ENCODE data around the gene PCYOX1L.

The PCYOX1L gene

DNA sequence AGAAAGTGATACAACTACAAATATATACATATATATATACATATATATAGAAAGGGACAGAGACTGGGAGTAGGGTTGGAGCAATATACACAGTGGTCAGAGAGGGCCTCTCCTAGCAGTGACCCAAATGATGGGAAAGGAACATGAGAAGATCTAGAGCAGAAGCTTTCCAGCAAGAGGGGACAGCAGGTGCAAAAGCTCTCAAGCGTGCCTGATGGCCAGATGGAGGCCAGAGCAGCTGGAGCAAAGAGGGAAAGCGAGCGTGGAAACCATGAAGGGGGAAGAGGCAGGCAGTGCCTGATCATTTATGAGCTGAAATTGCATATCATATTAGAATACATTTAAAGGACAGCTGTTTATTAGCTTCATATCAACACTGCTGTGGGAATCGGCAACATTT, 20.1 kb upstream of the PCYOX1L start:
- DNase-seq (ENCODE audit: low read depth), result no peak

DNA sequence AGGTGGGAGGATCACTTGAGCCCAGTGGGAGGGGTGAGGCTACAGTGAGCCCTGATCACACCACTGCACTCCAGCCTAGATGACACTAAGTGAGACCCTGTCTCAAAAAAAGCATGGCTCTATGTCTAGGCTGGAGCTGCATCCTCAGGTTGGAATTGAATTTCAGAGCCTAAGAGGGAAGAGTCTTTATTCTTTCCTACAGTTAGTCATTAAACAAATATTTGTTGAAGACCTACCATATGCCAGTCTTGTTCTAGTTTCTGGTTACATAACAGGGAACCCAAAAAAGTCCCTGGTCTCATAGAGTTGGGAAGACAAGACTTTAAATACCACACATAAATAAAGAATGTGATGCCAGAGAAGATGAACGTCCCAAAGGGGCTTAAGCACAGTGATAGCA, 19.5 kb upstream of the PCYOX1L start:
- no peak for DNase-seq (ENCODE audit: low read depth)

DNA sequence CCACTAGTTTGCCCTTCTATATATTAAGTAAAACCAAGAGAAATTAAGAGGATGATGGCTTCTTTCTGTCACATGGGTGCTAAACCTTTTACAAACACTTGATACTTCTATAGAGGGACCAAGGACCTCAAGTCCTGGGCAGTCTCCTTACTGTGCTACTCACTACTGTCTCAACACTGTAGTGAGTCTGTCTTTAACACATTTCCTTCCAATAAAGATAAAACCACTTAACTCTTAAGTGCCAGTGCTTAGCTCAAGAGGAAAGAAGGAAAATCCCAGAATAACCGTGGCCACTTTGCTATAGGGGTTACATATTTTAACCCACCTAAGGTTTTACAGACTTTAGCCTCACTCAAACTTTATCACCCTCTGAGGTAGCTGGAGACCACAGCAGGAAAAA, 16.9 kb upstream of the PCYOX1L start:
- DNase-seq (ENCODE audit: low read depth), result no peak

DNA sequence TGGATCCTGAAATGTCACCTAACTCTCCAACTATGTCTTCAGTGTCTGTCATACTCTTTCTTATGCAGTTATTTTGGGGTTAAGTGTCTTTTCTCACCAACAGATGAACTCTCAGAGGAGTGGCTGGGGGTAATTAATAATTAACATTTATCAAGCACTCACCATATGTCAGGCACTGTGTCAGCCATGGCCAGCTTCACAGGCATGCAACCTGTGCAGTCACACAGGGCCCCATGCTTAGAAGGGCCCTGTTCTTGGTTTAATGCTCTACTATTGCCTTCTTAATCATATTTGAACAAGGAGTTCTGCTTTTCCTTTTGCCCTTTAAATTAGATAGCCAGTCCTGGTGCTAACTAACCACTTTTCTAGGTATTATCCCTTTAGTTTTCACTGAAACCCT, 16.0 kb upstream of the PCYOX1L start:
- DNase-seq (ENCODE audit: low read depth), result no peak

DNA sequence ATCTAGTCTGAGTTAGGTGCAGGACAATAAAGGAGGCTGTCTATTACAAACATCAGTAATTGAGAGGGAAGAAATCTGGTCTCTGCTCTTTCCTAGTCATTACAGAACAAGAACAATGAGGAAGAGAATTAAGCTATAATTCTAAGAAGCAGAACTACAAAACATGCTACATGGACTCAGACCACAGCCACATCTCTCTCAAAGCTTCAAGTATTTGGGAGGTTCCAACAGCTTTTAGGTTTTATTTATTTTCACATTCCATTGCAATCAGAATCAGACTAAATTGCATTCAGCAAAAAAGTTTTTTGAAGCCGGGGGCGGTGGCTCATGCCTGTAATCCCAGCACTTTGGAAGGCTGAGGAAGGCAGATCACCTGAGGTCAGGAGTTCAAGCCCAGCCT, 13.7 kb upstream of the PCYOX1L start:
- DNase-seq (ENCODE audit: low read depth), result no peak

DNA sequence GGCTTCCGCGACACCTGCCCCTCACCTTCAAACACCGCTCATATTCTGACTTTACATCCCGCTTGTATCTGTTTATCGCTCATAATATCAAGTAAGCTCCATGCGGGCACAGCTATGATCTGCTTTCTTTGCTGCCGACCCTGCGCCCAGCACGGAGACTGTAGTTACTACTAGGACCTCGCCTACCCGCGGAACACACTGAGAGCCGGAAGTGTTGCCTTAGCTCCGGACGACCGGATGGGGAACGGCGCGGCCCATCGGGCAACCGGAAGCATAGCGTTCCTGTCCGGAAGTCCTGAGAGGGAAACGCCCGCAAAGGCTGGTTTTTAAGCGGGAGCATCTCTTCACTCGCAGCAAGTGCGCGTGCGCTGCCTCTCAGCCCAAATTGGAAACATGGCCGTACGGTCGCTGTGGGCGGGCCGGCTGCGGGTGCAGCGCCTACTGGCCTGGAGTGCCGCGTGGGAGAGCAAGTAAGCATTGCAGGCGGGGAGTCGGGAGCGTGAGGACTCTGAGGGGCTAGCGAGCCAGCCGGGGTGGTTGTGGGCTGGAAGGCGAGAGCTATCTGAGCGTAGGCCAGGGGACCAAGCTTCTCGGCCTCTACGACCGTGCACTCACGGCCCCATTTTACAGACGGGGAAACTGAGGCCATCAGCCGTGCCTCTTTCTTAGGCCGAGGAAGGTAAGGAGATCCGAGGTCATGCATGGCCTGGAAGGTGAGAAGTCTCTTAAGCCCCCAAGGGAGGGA, 12.5 kb upstream of the PCYOX1L start, which contains the start of gene GRPEL2:
Gene GRPEL2, plus strand, starts transcription at position 353 of the 745 bp plus-strand sequence. Its CDS starts 41 bp downstream, at position 394.
- DNase-seq (ENCODE audit: low read depth), result peak; percentile 84

DNA sequence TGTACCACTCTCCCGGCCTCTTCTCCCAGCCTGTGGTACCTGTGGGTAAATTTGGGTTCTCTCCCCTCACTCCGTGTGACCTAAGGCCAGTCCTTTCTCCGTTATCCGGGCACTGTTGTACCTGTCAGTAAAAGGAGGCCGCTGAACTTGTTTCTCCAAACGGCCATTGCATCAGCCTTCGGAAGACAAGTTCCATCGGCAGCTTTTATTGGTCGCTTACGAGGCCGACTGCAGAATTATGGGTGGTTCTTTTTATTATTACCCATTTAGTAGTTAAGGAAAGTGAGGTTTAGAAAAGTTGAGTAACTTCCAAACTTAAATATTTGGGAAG, 12.0 kb upstream of the PCYOX1L start:
- DNase-seq (ENCODE audit: low read depth), result no peak

DNA sequence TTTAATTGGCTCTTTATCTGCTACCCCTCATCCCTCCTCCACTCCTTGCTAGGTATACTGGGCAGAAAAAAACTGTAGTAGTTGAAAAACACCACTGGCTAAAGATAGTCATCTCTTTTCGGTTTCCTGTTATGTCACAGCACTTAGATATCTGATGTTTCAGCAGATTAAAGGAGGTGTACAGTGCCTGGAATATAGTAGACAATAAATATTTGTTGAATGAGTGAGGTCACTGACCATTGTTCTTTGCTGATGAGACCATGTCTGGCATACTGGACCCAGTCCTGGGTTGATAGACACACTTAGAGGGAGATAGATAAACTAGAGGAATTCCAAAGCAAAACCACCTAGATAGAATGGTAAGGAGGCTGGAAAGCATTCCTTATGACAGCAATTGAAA, 9.3 kb upstream of the PCYOX1L start:
- no peak for DNase-seq (ENCODE audit: low read depth)

DNA sequence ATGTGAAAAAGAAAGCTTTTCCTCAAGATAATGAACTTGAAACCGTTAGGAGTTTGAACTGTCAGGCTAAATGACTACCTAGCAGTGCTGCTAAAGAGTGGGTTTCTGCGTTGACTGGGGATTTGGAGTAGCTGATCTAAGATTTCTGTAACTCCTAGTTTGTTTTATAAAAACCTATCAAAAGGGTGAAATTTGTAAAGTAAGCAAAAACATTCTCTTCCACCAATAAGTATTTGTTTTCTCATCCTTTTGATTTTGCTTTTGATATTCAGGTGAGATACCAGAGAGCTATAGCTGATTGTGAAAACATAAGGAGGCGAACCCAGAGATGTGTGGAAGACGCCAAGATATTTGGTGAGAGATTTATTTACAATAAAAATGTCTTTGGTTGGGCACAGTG, 8.5 kb upstream of the PCYOX1L start:
- DNase-seq (ENCODE audit: low read depth), result no peak

DNA sequence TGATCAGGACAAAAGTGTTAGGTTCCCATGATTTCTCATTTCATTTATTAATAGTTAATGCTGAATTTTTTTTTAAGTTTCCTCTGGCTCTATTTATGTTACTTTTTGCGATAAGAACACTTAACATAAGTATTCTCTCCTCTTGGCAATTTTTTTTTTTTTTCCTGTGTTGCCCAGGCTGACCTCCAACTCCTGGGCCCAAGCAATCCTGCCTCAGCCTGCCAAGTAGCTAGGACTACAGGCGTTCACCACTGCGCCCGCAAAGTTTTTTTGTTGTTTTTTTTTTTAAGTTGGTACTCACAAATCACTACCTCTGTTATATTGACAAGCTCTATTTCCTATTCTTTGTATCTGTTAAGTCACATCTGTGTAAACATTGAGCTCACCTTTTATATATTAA, 5.7 kb upstream of the PCYOX1L start:
- DNase-seq (ENCODE audit: low read depth), result no peak

DNA sequence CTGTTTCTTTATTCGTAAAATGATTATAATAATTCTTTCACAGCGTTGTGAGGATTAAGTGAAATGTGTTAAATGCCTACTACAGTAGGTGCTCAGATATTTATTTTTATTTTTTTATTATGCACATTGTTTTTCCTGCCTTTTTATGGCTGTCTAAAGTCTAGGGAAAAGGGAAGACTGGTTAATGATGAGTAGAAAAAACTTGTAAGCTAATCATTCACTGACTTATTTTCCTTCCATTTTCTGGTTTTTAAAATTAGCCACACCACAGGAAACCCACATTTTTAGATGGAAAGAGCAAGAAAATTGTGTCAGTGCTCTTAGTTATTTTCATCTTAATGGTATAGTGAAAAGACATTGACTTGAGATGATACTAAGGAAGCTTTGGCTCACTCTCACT, 3.9 kb upstream of the PCYOX1L start:
- no peak for DNase-seq (ENCODE audit: low read depth)

DNA sequence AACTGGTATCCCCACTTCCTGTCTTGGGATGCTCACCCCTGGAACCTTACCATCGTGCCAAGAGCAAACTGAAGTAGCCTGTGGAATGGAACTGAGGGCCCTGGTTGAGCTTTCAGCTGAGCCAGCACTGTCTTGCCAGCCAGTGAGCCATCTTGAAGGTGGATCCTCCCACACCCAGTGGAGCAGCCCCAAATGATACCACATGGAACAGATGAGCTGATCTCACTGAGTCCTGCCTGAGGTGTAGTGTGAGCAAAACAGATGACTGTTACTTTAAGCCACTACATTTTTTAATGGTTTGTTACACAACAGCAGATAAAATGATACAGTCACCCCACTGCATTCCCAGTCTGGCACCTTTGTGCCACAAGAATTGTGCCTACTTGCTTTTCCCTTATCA, 2.2 kb upstream of the PCYOX1L start:
- no peak for DNase-seq (ENCODE audit: low read depth)

DNA sequence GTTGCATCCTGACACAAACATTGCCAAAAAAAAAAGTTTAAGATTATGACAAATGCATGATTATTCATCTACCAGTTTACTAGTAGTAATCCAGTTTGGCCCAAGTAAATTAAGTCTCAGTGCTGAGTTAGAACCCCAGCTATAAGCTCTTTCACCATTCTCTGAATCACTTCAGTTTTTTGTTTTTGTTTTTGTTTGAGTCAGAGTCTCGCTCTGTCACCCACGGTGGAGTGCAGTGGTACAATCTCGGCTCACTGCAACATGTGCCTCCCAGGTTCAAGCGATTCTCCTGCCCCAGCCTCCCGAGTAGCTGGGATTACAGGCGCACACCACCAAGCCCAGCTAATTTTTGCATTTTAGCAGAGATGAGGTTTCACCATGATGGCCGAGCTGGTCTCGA, 1.5 kb upstream of the PCYOX1L start:
- DNase-seq (ENCODE audit: low read depth), result no peak

DNA sequence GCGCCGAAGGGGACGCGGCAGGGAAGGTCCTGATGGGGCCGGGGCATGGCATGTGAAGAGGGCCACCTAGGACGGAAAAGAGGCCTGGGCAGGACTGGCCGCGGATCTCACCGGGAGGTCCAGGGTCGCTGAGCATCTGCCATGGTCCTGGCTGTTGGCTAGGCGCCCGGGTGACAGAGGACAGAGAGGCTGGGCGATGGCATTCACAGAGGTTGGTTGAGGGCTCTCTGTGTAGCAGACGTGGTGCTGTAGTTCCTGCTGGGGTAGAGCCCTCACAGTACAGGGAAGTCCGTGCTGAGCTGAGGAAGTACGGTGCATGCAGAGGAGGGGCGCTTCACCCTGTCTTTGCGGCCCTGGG, 427 bp downstream of the PCYOX1L start:
- DNase-seq (ENCODE audit: low read depth), result no peak

DNA sequence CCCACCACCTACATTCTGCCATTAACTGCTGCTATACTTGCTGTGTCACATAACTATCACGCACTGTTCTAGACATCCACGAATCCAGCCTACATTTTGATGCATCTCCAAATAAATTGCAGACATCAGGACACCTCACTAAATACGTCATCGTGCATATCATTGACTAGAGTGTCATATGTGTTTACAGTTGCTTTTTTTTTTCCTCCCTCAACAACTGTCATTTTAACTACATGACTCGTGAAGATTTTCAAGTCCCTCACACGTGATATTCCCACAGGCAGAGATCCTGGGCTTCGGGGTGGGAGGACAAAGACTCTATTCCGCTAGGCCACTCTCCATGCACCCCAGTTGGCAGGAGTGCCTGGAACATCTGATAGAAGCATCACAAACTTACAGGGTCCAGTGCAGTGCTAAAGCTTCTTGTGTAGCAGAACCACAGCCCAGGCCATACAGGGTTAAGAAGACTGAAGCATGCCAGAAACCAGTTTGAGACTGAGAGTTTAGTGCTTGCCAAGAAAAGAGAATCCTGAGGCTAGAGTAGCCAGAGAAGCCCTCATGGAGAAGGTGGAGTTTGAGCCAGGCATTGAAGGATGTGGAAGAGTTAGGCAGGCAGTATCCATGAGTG, 1.1 kb downstream of the PCYOX1L start:
- no peak for DNase-seq (ENCODE audit: low read depth)

DNA sequence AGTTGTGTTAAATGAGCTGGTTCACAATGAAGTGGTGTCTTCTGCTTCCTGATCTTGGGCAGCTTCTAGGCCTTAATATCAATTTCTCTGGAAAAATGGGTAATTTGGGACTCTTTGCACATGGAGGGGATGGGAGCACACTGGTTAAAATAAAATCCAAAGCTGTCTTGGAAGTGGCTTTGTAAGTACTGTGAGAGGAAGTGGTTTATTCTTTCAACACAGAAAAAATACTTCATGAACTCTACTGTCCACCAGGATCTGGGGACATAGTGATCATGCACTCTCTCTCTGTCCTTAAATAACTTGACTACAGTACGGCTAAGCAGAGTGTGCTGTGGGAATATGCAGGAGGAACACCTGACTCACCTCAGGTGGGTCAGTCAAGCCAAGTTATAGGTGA, 2.4 kb downstream of the PCYOX1L start:
- no peak for DNase-seq (ENCODE audit: low read depth)

DNA sequence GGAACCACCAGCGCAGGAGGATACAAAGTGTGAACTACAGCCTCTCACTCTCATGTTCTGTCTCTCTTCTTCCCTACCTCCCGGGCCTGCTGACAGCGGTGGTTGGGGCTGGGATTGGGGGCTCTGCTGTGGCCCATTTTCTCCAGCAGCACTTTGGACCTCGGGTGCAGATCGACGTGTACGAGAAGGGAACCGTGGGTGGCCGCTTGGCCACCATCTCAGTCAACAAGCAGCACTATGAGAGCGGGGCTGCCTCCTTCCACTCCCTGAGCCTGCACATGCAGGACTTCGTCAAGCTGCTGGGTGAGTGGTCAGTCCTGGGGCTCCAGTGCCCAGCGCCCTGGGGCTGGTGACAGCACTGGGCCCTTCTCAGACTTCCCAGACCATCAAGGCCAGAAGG, 4.7 kb downstream of the PCYOX1L start:
- no peak for DNase-seq (ENCODE audit: low read depth)

DNA sequence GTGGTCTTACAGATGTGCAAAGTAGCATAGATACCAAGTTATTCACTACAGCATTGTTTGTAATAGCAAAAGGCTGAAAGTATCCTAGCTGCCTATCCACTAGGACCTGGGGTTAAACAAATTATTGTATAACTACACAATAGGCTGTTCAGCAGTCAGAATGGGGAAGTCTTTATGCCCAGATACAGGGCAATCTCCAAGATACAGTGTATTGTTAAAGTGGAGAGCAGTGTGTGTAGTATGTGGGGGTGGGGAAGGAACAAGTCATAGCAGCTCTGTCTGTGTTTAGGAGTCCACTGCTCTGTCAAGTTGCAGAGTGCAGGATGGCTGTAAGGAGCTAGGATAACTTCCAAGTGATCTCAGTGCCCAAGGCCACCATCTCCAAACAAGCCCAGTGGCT, 5.5 kb downstream of the PCYOX1L start:
- no peak for DNase-seq (ENCODE audit: low read depth)

DNA sequence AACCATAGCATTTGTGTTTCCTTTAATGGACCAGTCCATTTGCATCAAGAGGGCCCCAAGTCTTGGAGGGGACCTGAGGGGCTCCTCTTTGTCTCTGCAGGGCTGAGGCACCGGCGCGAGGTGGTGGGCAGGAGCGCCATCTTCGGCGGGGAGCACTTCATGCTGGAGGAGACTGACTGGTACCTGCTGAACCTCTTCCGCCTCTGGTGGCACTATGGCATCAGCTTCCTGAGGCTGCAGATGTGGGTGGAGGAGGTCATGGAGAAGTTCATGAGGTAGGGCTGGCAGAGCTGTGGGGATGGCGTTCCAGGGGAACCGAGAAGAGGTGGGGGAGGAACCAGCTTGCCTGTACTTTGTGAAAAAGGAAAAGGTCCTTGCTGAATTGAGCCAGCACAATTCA, 6.1 kb downstream of the PCYOX1L start:
- DNase-seq (ENCODE audit: low read depth), result no peak

DNA sequence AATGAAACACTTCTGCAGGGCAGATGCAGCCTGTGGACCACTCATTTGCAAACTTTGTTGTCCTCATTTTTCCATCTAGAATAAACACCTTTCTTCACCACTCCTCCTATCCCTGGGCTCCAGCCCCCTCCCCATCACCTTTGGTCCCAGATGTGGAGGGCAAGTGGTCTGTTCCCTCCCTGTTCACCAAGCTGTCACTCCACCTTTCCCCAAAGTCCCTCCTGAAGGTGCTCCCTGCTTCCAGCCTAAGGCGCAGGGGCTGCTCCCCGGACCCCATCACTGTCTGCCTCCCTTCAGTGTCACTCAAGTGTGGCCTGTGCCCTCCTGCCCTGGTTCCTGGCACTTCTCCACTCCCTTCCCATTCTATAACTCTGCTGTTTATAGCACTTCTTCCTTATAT, 6.9 kb downstream of the PCYOX1L start:
- DNase-seq (ENCODE audit: low read depth), result no peak

DNA sequence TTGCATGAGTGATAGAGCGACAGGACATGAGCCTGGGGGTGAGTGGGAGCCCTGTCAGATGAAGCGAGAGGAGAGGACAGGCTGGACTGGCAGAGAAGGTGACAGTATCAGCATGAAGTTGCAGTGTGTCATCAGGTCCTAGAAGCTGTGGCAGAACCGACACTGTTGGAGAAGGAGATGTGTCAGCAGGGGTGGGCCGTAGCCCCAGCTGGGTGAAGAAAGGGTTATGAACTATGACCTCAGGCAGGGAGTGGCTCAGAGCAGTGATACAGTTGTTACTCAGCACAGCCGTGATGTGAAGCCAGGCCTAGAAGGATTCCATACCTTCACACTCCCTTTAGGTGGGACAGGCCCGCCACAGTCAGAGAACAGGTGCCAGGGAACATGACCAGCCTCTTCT, 7.6 kb downstream of the PCYOX1L start:
- DNase-seq (ENCODE audit: low read depth), result no peak

DNA sequence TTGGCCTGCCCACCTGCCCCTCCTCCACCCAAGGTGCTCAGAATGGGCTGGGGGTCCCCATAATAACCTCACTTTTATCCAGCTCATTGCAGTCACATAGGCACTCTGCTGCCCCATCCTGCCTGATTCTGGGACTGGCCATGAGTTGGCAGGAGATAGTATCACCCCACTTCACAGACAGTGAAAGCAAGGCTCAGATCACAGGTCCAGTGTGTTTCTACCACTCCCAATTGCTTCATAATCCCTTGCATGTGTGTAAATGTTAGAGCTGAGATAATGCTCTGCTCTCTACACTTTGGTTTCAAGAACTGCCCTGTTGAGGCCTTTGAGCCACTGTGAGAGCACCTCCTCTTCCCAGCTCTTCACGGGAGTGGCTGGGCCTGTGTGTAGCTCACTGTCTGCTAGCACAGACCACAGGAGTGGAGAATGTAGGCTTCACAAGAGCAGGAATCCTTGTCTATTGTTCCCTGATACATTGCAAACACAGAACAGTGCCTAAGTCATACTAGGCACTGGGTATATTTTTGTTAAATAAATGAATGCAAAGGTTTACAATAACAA, 8.4 kb downstream of the PCYOX1L start:
- DNase-seq (ENCODE audit: low read depth), result no peak

DNA sequence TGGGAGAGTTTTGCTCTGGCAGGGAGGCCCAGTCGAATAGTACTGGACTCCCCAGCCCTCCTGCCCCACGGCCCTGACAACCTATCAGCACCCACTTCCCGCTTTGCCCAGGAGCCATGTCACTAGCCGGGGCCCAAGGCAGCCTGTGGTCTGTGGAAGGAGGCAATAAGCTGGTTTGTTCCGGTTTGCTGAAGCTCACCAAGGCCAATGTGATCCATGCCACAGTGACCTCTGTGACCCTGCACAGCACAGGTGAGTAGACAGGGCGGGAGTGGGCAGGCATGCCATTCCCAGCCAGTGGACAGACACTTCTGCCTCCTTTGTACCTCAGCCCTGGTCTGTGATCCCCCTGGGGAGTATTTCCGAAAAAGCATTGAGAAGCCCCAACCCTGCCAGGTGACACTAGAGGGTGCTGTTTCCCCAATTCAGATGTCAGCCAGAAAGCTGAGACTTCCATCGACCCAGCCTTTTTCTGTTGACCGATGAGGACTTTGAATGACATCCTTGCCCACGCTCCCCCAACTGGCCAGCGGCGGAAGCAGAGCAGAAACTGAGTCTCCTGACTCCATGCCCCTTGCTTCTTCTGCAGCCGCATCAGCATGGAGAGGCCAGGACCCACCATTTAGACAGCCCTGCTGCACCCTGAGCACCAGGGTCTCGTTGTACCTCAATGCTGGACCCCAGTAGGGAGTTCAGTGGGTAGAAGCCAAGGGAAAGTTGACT, 9.6 kb downstream of the PCYOX1L start:
- DNase-seq (ENCODE audit: low read depth), result peak; percentile 43

Measured in HS-27A (cell line).